HepG2 (cell line): ENCODE data around the gene PEAK3. TPM values are rescaled to one million over a fixed set of nuclear protein-coding genes. Genes with fewer than 3 reads are reported as not detected.

Source experiments
- ATAC-seq: fragments of 200-7000 bp; cut with Tn5 transposase; 3 replicates; pipeline ENCODE4 v1.9.1; 2020; ENCODE audit warnings: mild to moderate bottlenecking, moderate library complexity
- BruUV-seq: library from RNA; stranded (reverse); fragments of 400-500 nt; replicated peaks from 2 replicates; lab custom pipeline; 2021; lab: Mats Ljungman, UMichigan
- CTCF ChIA-PET: fragments of 300-600 bp; formaldehyde crosslinking; extraction: SDS; loops from one replicate; lab custom pipeline; 2021; ENCODE audit warnings: low total read pairs, inconsistent platforms, low intra/inter-chr PET ratio; lab: Yijun Ruan, JAX
- POLR2A ChIA-PET: fragments of 350-600 bp; sonication (Branson Sonifier 250); formaldehyde crosslinking; loops from one replicate; lab custom pipeline; 2020; ENCODE audit warnings: antibody characterized with exemption, inconsistent platforms; lab: Yijun Ruan, JAX
- DNase-seq: peaks from one replicate; pipeline ENCODE4 v3.0.0-alpha.2; 2015; ENCODE audit warnings: low spot score
- FAIRE-seq: peaks from 3 replicates; lab custom pipeline; 2011; peaks lifted over from hg19 to GRCh38; lab: Jason Lieb, UNC
- H2AFZ ChIP-seq: one replicate; pipeline ENCODE4 v1.6.1; 2011; ENCODE audit warnings: low read length, inconsistent platforms
- H3K27ac ChIP-seq: fragments of 300-600 bp; 3 replicates; pipeline ENCODE4 v1.8.0; 2011; ENCODE audit warnings: mixed run types, mild to moderate bottlenecking, mixed read lengths, low read length, inconsistent platforms; ENCODE audit not compliant: insufficient read depth; ENCODE audit errors: extremely low read length
- H3K27me3 ChIP-seq, 2 experiments: fragments of 200-600 bp in 1 of 2; 2 replicates in 1 of 2; 3 replicates in 1 of 2; pipeline versions ENCODE4 v1.6.0 to v1.8.0; 2011; ENCODE audit warnings: low read length in 2 of 2, mild to moderate bottlenecking in 2 of 2, moderate library complexity in 2 of 2, inconsistent platforms in 1 of 2; ENCODE audit not compliant: insufficient read depth in 2 of 2, control insufficient read depth in 1 of 2
- H3K36me3 ChIP-seq, 2 experiments: fragments of 200-600 bp in 1 of 2; replicated peaks in 1 of 2; 2 replicates in 1 of 2; 3 replicates in 1 of 2; pipeline versions ENCODE4 v1.5.1 to v1.8.0; 2011; ENCODE audit warnings: low read length in 2 of 2, inconsistent platforms in 1 of 2; ENCODE audit not compliant: insufficient read depth in 2 of 2, control insufficient read depth in 1 of 2
- H3K4me1 ChIP-seq: 2 replicates; pipeline ENCODE4 v1.5.1; 2012; ENCODE audit warnings: low read length, inconsistent platforms; ENCODE audit not compliant: insufficient read depth
- H3K4me2 ChIP-seq: 2 replicates; pipeline ENCODE4 v1.6.0; 2011; ENCODE audit warnings: low read depth, low read length, inconsistent platforms
- H3K4me3 ChIP-seq, 3 experiments: fragments of 200-600 bp in 1 of 3; sonication (generic), shearing (Covaris generic) in 1 of 3; replicated peaks in 1 of 3; 2 replicates each; pipeline ENCODE4 v1.5.1; 2011 to 2016; ENCODE audit warnings: low read length in 3 of 3, inconsistent platforms in 2 of 3, low read depth in 2 of 3, mild to moderate bottlenecking in 2 of 3, control low read depth in 1 of 3, mixed read lengths in 1 of 3; ENCODE audit not compliant: insufficient read depth in 1 of 3
- H3K79me2 ChIP-seq: one replicate; pipeline ENCODE4 v1.6.1; 2011; ENCODE audit warnings: low read length, inconsistent platforms; ENCODE audit not compliant: insufficient read depth
- H3K9ac ChIP-seq: 2 replicates; pipeline ENCODE4 v1.6.0; 2011; ENCODE audit warnings: mild to moderate bottlenecking, low read depth, low read length, inconsistent platforms; ENCODE audit not compliant: insufficient read depth
- H3K9me3 ChIP-seq: 2 replicates; pipeline ENCODE4 v1.5.1; 2012; ENCODE audit warnings: mild to moderate bottlenecking, low read length
- H4K20me1 ChIP-seq: 2 replicates; pipeline ENCODE4 v1.6.0; 2011; ENCODE audit warnings: inconsistent platforms, mild to moderate bottlenecking, low read length, moderate library complexity; ENCODE audit not compliant: insufficient read depth
- BCL3 ChIP-seq: sonication (generic); formaldehyde crosslinking; IDR thresholded peaks from 2 replicates; pipeline ENCODE4 v1.5.1; 2020; ENCODE audit warnings: mild to moderate bottlenecking, missing genetic modification reagents, moderate library complexity
- DZIP1 ChIP-seq: sonication (generic); formaldehyde crosslinking; IDR thresholded peaks from 2 replicates; pipeline ENCODE4 v1.5.0; 2020; ENCODE audit warnings: mild to moderate bottlenecking, missing genetic modification reagents
- KLF12 ChIP-seq: sonication (generic); formaldehyde crosslinking; IDR thresholded peaks from 2 replicates; pipeline ENCODE4 v1.4.0; 2020; ENCODE audit warnings: missing genetic modification reagents, borderline replicate concordance
- RBAK ChIP-seq: sonication (generic); formaldehyde crosslinking; IDR thresholded peaks from 2 replicates; pipeline ENCODE4 v1.5.1; 2020; ENCODE audit warnings: mild to moderate bottlenecking, missing genetic modification reagents
- TRIM22 ChIP-seq: fragments of 450-650 bp; IDR thresholded peaks from 2 replicates; pipeline ENCODE4 v1.6.1; 2017
- ZBTB34 ChIP-seq: sonication (generic); formaldehyde crosslinking; IDR thresholded peaks from 2 replicates; pipeline ENCODE4 v1.8.0; 2022; ENCODE audit warnings: mild to moderate bottlenecking, missing genetic modification reagents
- ZMAT3 ChIP-seq: sonication (generic); formaldehyde crosslinking; conservative IDR thresholded peaks from 2 replicates; pipeline ENCODE4 v1.7.0; 2021; ENCODE audit warnings: missing genetic modification reagents
- ZMYM2 ChIP-seq: sonication (generic); formaldehyde crosslinking; IDR thresholded peaks from 2 replicates; pipeline ENCODE4 v1.8.0; 2022; ENCODE audit warnings: mild to moderate bottlenecking, missing genetic modification reagents
- ZNF317 ChIP-seq: sonication (generic); formaldehyde crosslinking; IDR thresholded peaks from 2 replicates; pipeline ENCODE4 v1.5.0; 2020; ENCODE audit warnings: mild to moderate bottlenecking, missing genetic modification reagents
- WGBS: methylation state at CpG from one replicate; pipeline ENCODE4 v1.1.6; 2017; ENCODE audit warnings: low lambda C conversion rate; 5-methylcytosine and 5-hydroxymethylcytosine counted together
- in situ Hi-C: cut with HindIII; loops from 2 replicates; pipeline ENCODE4 v1.10.0; 2017; ENCODE audit warnings: low pct_unique_long_range_greater_than_20kb; ENCODE audit not compliant: extremely low pct_ligation_motif_present
- intact Hi-C: fragments of 100-400 bp; cut with micrococcal nuclease; formaldehyde crosslinking; loops from one replicate; pipeline ENCODE4 v1.10.0; 2022; ENCODE audit not compliant: unreplicated experiment
- polyA plus RNA-seq, 8 experiments: library from polyadenylated mRNA; depleted of rRNA in 3 of 8; stranded (reverse) in 7 of 8; unstranded in 1 of 8; fragments of >200 nt; fragmentation: Illumina TruSeq in 4 of 8; extraction: Trizol in 4 of 8; gene quantifications; 2 replicates each; pipeline versions ENCODE4 v1.2.1 to v1.2.3, GENCODE V29; 2011 to 2016; ENCODE audit warnings: low read depth in 4 of 8, missing spikeins in 1 of 8, mixed read lengths in 1 of 8; ENCODE audit not compliant: insufficient read depth in 1 of 8
- total RNA-seq, 5 experiments: library from RNA; depleted of rRNA; stranded (reverse); fragments of >200 nt; fragmentation: Illumina TruSeq; extraction: Trizol; gene quantifications; 2 replicates each; pipeline ENCODE4 v1.2.3, GENCODE V29; 2016; ENCODE audit warnings: low read depth in 1 of 5

The PEAK3 gene
- total and polyA plus RNA-seq, 2 of the 13 experiments (the other 11 are each of a cell fraction or from before 2014, with no cell fraction given): not detected

GRCh38 chr19:2300533-2300932, 18.6 kb upstream of the PEAK3 start:
- in situ Hi-C loops: no loop called here
- POLR2A ChIA-PET: no interaction called here
- Histone ChIP-seq H3K4me3 (no peak overlapping the region), H4K20me1 (no peaks in the 10 kb centered on the region), H2AFZ (no peak overlapping the region), H3K36me3 (no peaks in the 10 kb centered on the region), H3K79me2 (no peaks in the 10 kb centered on the region), H3K9me3 (no peaks in the 10 kb centered on the region), H3K27ac (no peak overlapping the region), H3K4me2 (no peak overlapping the region), H3K9ac (no peak overlapping the region), H3K27me3 (peaks cover 12 to 55% of the 10 kb centered on the region in 2 experiments), H3K4me1 (peaks cover 13% of the 10 kb centered on the region)
- WGBS: 9% methylated on average over 9 of the region's 17 CpGs
- FAIRE-seq (no peak), ATAC-seq (no peak), DNase-seq (no peak)
- intact Hi-C loops: no loop called here
- no TSS peak for BruUV-seq
- CTCF ChIA-PET: no interaction called here
- TF ChIP-seq KLF12 (CRISPR knock-in tag): no peak
- no peak for TF ChIP-seq ZMYM2 (CRISPR knock-in tag)
- TF ChIP-seq RBAK (CRISPR knock-in tag): no peak
- no peak for TF ChIP-seq ZMAT3
- no peak for TF ChIP-seq BCL3 (CRISPR knock-in tag)

GRCh38 chr19:2296141-2296540, 14.2 kb upstream of the PEAK3 start:
- CTCF ChIA-PET: no interaction called here
- Histone ChIP-seq H2AFZ (no peak overlapping the region), H3K4me3 (no peak overlapping the region), H3K4me2 (no peak overlapping the region), H4K20me1 (no peaks in the 10 kb centered on the region), H3K9ac (no peak overlapping the region), H3K27ac (no peak overlapping the region), H3K27me3 (peaks cover 19 to 69% of the 10 kb centered on the region in 2 experiments), H3K4me1 (peaks cover 9% of the 10 kb centered on the region), H3K79me2 (no peaks in the 10 kb centered on the region), H3K36me3 (no peaks in the 10 kb centered on the region)
- in situ Hi-C loops: no loop called here
- WGBS: 58% methylated on average over 9 of the region's 16 CpGs
- ATAC-seq: no peak
- POLR2A ChIA-PET: no interaction called here
- BruUV-seq: no TSS peak
- DNase-seq: no peak
- TF ChIP-seq DZIP1 (CRISPR knock-in tag): no peak
- TF ChIP-seq TRIM22: no peak
- no peak for TF ChIP-seq ZNF317 (CRISPR knock-in tag)
- no peak for TF ChIP-seq ZBTB34
- TF ChIP-seq, all 625 proteins: peak for 0
- no peak for FAIRE-seq
- intact Hi-C loops: no loop called here
- no peaks in the 10 kb centered on the region for H3K9me3 ChIP-seq
